OCI-LY7 (cell line): ENCODE measurements around the gene RHOJ.

ENCODE experiments used
- CTCF ChIP-seq: fragments of 200-600 bp; sonication (generic); conservative IDR thresholded peaks from 2 replicates; pipeline ENCODE4 v1.5.1; 2014; ENCODE audit warnings: mild to moderate bottlenecking, antibody characterized with exemption, low read length, moderate library complexity, mixed read lengths
- EZH2phosphoT487 ChIP-seq: fragments of 200-600 bp; sonication (generic); IDR thresholded peaks from 2 replicates; pipeline ENCODE4 v1.6.1; 2018; ENCODE audit warnings: low read depth, borderline replicate concordance, mild to moderate bottlenecking, mixed run types, antibody characterized with exemption, low read length, moderate library complexity, mixed read lengths

GRCh38 chr14:63266106-63266505 lies 61.9 kb downstream of the RHOJ start:
- no peak for TF ChIP-seq CTCF
- no peak for TF ChIP-seq EZH2phosphoT487
